Mucosa of stomach (tissue), 1 donor: Measurements from ENCODE around the gene SSU72.

Experiments used
- H3K27me3 ChIP-seq: one replicate; pipeline ENCODE4 v1.7.0; 2013; ENCODE audit warnings: mild to moderate bottlenecking, low read length; ENCODE audit not compliant: control insufficient read depth, insufficient read depth
- H3K36me3 ChIP-seq: one replicate; pipeline ENCODE4 v1.7.0; 2013; ENCODE audit warnings: low read length; ENCODE audit not compliant: control insufficient read depth, insufficient read depth
- H3K4me1 ChIP-seq: one replicate; pipeline ENCODE4 v1.7.0; 2013; ENCODE audit warnings: mild to moderate bottlenecking, low read length; ENCODE audit not compliant: control insufficient read depth, insufficient read depth
- H3K4me3 ChIP-seq: one replicate; pipeline ENCODE4 v1.7.0; 2013; ENCODE audit warnings: low read length
- H3K9ac ChIP-seq: one replicate; pipeline ENCODE4 v1.7.0; 2013; ENCODE audit warnings: mild to moderate bottlenecking, low read length, moderate library complexity
- H3K9me3 ChIP-seq: one replicate; pipeline ENCODE4 v1.7.0; 2013; ENCODE audit warnings: mild to moderate bottlenecking, low read length, moderate library complexity; ENCODE audit not compliant: control insufficient read depth
- donor health status: Pancreatic carcinoma.

SSU72 gene

DNA sequence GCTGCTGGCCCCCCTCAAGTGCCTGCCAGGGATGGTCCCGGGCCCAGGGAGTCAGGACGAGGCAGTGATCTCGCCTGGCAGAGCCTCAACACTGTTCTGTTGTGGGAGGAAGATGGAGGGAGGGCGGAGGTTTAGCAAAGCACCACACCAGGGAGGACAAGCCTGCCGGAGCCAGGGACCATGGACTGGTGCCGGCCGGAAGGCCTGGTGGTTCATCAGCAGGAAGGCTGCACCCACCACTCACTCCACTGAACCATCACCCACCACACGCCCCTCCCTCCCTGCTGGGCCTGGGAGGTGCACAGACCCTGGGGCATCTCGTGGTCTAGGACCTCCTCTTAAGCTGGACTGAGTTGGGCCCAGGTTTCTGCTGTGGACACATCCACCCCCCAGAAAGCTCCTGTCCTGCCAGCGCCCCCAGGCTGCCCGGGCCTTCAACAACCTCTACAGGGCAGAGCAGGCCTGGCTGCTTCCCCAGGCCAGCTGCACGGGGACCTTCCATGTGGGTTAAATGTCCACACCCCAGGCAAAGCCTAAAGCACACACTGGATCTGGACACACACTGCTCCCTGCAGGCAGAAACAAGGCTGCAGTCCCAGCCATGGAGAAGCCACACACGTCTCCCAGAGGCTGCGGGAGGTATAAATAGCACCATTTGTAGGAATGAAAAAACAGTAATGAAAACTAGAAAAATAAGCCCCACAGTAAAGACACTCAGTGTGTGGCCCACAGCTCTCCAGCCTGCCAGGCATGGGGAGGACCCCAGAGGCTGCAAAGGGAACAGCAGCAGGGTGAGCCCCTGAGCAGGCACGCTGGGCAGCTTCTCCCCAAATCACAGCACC is 23.9 kb downstream of the SSU72 start:
- peaks cover 4% of the 10 kb centered on the region for H3K4me1 ChIP-seq
- H3K9ac ChIP-seq, result no peak overlapping the region
- H3K4me3 ChIP-seq, result no peak overlapping the region
- no peaks in the 10 kb centered on the region for H3K9me3 ChIP-seq
- no peaks in the 10 kb centered on the region for H3K27me3 ChIP-seq
- H3K36me3 ChIP-seq, result no peaks in the 10 kb centered on the region

DNA sequence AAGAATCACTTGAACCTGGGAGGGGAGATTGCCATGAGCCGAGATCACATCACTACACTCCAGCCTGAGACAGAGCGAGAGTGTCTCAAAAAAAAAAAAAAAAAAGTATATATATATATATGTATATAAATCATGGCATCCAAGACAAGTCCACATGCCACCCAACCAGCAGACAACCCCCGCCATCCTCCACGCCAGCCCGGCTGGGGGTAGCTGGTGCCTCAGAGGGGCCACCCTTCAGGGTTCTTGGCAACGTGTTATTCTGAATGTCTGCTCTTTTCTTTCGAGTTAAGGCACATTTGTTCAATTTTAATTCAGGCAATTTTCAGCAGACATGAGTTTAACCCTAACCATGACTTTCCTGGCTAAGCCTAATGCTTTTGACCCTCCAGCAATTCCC is 24.6 kb downstream of the SSU72 start:
- H3K9me3 ChIP-seq, result no peaks in the 10 kb centered on the region
- H3K4me3 ChIP-seq, result no peak overlapping the region
- no peak overlapping the region for H3K9ac ChIP-seq
- H3K36me3 ChIP-seq, result no peaks in the 10 kb centered on the region
- peaks cover 4% of the 10 kb centered on the region for H3K4me1 ChIP-seq
- no peaks in the 10 kb centered on the region for H3K27me3 ChIP-seq

GRCh38 chr1:1548591-1548990 is 26.1 kb downstream of the SSU72 start:
- Histone ChIP-seq H3K36me3 (no peaks in the 10 kb centered on the region), H3K9me3 (no peaks in the 10 kb centered on the region), H3K4me3 (no peak overlapping the region), H3K27me3 (no peaks in the 10 kb centered on the region), H3K4me1 (no peaks in the 10 kb centered on the region), H3K9ac (no peak overlapping the region)

GRCh38 chr1:1547476-1547875 is 27.2 kb downstream of the SSU72 start:
- Histone ChIP-seq H3K27me3 (no peaks in the 10 kb centered on the region), H3K4me3 (no peak overlapping the region), H3K4me1 (peaks cover 4% of the 10 kb centered on the region), H3K9ac (no peak overlapping the region), H3K36me3 (no peaks in the 10 kb centered on the region), H3K9me3 (no peaks in the 10 kb centered on the region)

DNA sequence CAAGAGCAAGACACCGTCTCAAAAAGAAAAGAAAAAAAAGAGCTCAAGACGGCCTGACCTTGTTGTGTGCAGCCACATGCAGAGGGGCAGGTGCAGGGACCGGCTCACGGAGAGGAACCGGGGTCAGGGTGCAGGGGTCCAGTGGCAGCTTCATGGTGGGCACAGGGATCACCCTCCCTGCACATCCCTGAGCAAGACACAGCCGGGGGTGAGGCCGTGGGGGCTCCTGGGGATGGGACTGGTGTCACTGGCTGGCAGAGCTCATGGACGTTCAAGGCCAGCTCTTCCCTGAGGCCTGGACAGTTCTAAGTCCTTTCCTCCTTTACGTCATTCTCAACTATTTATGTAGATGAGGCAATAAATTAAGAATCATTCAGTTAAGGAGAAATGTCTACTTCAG is 27.7 kb downstream of the SSU72 start:
- no peaks in the 10 kb centered on the region for H3K36me3 ChIP-seq
- H3K9ac ChIP-seq, result no peak overlapping the region
- no peak overlapping the region for H3K4me3 ChIP-seq
- peaks cover 4% of the 10 kb centered on the region for H3K4me1 ChIP-seq
- no peaks in the 10 kb centered on the region for H3K27me3 ChIP-seq
- H3K9me3 ChIP-seq, result no peaks in the 10 kb centered on the region

DNA sequence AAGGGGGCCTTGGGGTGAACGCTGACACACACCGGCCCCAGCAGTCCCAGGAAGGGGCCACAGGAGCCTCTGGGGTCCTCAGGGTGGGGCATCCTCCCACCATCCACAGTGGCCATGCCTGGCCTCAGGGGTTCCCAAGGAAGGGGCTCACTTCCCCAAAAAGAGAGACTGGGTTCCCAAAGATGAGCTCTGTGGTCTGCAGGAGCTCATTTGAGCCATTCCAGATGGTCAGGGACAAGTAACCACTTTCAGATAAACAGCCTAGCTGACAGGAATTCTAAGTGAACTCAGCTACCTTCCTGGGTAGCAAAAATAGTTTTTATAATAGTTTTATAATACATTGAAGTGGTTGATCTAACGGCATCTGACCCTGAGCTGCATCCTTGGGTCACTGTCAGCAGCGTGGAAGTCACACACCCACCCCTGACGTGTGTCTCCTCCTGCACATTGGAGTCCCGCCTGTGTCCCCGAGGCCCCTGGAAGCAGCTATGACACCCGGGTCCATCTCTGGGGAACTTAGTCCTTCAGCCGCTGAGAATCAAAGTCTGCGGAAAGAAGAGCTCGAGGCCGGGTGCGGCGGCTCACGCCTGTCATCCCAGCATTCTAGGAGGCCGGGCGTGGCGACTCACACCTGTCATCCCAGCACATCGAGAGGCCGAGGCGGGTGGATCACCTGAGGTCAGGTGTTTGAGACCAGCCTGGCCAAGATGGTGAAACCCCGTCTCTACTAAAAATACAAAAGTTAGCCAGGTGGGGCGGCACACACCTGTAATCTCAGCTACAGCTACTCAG is 28.5 kb downstream of the SSU72 start:
- H3K9ac ChIP-seq, result no peak overlapping the region
- H3K9me3 ChIP-seq, result no peaks in the 10 kb centered on the region
- H3K4me3 ChIP-seq, result no peak overlapping the region
- no peaks in the 10 kb centered on the region for H3K27me3 ChIP-seq
- peaks cover 4% of the 10 kb centered on the region for H3K4me1 ChIP-seq
- no peaks in the 10 kb centered on the region for H3K36me3 ChIP-seq

- no peaks in the 10 kb centered on the region for H3K36me3 ChIP-seq
Observed at GRCh38 chr1:1544544-1544943, 30.1 kb downstream of the SSU72 start.

GRCh38 chr1:1543706-1544099 is 31.0 kb downstream of the SSU72 start:
- Histone ChIP-seq H3K4me1 (peaks cover 8% of the 10 kb centered on the region), H3K36me3 (no peaks in the 10 kb centered on the region), H3K27me3 (no peaks in the 10 kb centered on the region), H3K9ac (no peak overlapping the region), H3K9me3 (no peaks in the 10 kb centered on the region), H3K4me3 (no peak overlapping the region)

More at GRCh38 chr1:1544544-1544943, 30.1 kb downstream of the SSU72 start:
- H3K4me1 ChIP-seq, result peaks cover 8% of the 10 kb centered on the region
- H3K9me3 ChIP-seq, result no peaks in the 10 kb centered on the region
- no peak overlapping the region for H3K9ac ChIP-seq
- H3K27me3 ChIP-seq, result no peaks in the 10 kb centered on the region
- no peak overlapping the region for H3K4me3 ChIP-seq

DNA sequence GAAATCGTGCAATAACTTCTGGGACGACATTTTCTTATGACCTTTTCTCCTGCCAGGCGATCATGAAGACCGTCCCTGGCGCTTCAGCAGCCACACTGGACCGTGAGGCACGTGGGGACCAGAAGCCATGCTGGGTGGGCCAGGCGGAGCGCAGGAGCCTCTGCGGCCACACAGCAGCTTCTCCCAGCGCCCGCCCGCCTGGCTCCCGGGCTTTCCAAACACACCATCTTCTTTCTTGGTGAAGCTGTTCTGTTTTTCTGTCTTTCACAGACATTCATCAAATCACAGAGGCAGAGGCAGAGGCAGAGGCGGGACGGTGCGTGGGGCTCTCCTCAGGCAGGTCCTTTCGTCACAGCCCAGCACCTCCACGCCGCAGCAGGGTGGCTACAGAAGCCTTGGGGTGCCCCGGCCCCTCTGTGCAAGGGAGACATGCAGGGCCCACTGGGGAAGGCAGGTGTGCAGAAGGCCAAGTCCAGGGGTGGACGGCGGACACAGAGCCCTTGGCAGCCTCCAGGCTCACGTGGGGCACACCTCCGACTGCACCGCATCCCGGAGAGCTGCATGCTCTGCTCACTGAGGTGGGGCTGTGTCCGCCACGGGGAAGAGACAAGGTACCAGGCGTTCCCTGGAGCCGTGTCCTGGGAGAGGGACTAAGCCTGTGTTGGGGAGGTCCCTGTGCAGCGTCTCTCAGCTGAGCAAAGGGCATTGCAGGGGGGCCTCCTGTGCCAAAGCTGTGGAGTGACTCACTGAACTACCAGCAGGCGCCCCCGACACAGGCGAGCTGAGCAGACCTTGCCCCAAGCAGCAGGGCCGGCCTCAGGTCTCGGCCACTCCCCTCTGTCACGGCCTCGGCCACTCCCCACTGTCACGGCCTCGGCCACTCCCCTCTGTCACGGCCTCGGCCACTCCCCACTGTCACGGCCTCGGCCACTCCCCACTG is 31.6 kb downstream of the SSU72 start:
- no peaks in the 10 kb centered on the region for H3K9me3 ChIP-seq
- H3K4me3 ChIP-seq, result no peak overlapping the region
- H3K27me3 ChIP-seq, result no peaks in the 10 kb centered on the region
- peaks cover 8% of the 10 kb centered on the region for H3K4me1 ChIP-seq
- H3K36me3 ChIP-seq, result no peaks in the 10 kb centered on the region
- H3K9ac ChIP-seq, result no peak overlapping the region

- H3K9me3 ChIP-seq, result no peaks in the 10 kb centered on the region
- H3K36me3 ChIP-seq, result no peaks in the 10 kb centered on the region
Observed at GRCh38 chr1:1541956-1542765, 32.5 kb downstream of the SSU72 start.

More at GRCh38 chr1:1541956-1542765, 32.5 kb downstream of the SSU72 start:
- no peaks in the 10 kb centered on the region for H3K27me3 ChIP-seq
- H3K4me3 ChIP-seq, result no peak overlapping the region
- no peak overlapping the region for H3K9ac ChIP-seq
- peaks cover 8% of the 10 kb centered on the region for H3K4me1 ChIP-seq
